WTC11 (cell line): Measurements from ENCODE around the gene MT1M.

Experiments
- FOXJ3 ChIP-seq: sonication (generic); formaldehyde crosslinking; IDR thresholded peaks from 2 replicates; pipeline ENCODE4 v1.9.0; 2021; ENCODE audit warnings: missing genetic modification reagents, mild to moderate bottlenecking, borderline replicate concordance
- TF ChIP-seq, protein P1 (sequence below): fragments of 200-600 bp; IDR thresholded peaks from 2 replicates; pipeline ENCODE4 v1.8.0; 2022; ENCODE audit warnings: antibody characterized with exemption
- TF ChIP-seq, protein P2 (sequence below): sonication (generic); formaldehyde crosslinking; IDR thresholded peaks from 2 replicates; pipeline ENCODE4 v1.8.1; 2022; ENCODE audit warnings: missing genetic modification reagents, borderline replicate concordance
- TF ChIP-seq, protein P3 (sequence below): fragments of 250-450 bp; sonication (Bioruptor Pico); conservative IDR thresholded peaks from 2 replicates; pipeline ENCODE4 v1.9.0; 2021; ENCODE audit warnings: mild to moderate bottlenecking

DNA sequence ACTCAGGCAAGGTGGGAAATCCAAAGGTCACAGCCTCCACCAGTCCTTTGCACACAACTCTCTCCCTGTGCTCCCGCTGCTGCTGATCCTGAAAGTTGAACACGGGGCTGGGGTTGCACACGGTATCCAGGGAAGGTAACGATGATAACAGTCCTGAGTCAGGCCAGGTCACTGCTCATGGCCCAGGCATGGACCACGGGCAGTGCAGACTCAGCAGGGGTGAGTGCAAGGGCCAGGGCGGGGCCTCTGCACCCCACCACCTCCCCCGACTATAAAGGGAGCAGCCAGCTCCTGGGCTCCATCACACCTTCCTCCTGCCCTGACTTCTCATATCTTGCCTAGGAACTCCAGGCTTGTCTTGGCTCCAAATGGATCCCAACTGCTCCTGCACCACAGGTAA lies 19.1 kb downstream of the MT1M start, which contains the start of gene MT1B:
- TF ChIP-seq, protein P1, sequence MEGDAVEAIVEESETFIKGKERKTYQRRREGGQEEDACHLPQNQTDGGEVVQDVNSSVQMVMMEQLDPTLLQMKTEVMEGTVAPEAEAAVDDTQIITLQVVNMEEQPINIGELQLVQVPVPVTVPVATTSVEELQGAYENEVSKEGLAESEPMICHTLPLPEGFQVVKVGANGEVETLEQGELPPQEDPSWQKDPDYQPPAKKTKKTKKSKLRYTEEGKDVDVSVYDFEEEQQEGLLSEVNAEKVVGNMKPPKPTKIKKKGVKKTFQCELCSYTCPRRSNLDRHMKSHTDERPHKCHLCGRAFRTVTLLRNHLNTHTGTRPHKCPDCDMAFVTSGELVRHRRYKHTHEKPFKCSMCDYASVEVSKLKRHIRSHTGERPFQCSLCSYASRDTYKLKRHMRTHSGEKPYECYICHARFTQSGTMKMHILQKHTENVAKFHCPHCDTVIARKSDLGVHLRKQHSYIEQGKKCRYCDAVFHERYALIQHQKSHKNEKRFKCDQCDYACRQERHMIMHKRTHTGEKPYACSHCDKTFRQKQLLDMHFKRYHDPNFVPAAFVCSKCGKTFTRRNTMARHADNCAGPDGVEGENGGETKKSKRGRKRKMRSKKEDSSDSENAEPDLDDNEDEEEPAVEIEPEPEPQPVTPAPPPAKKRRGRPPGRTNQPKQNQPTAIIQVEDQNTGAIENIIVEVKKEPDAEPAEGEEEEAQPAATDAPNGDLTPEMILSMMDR, result no peak
- no peak for TF ChIP-seq FOXJ3 (CRISPR knock-in tag)
- TF ChIP-seq, protein P2, sequence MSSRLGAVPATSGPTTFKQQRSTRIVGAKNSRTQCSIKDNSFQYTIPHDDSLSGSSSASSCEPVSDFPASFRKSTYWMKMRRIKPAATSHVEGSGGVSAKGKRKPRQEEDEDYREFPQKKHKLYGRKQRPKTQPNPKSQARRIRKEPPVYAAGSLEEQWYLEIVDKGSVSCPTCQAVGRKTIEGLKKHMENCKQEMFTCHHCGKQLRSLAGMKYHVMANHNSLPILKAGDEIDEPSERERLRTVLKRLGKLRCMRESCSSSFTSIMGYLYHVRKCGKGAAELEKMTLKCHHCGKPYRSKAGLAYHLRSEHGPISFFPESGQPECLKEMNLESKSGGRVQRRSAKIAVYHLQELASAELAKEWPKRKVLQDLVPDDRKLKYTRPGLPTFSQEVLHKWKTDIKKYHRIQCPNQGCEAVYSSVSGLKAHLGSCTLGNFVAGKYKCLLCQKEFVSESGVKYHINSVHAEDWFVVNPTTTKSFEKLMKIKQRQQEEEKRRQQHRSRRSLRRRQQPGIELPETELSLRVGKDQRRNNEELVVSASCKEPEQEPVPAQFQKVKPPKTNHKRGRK (CRISPR knock-in tag), result no peak
- TF ChIP-seq, protein P3, sequence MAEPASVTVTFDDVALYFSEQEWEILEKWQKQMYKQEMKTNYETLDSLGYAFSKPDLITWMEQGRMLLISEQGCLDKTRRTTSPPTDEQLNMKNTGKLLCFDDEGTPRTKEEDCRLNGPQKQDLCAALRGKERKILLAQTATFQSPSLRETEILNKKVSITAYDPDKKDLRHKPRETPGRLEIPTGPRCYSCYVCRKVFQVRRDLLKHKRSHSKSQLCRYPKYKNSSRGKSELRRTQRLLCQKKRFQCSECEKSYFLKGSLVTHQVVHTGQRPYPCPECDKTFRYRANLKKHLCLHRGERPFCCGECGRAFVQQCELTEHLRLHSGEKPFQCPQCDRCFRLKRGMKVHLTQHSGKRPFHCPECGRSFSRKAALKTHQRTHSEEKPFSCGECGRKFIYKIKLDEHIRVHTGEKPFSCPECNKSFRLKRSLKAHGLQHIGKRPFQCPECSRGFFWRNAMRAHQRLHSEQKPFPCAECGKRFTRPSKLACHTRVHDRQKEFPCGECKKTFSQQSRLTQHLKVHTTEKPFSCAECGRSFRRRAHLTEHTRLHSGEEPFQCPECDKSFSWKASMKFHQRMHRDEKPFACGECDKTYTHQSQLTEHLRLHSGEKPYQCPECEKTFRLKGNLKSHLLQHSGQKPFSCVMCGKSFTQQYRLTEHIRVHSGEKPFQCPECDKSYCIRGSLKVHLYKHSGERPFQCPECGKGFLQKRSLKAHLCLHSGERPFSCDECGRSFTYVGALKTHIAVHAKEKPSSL (CRISPR knock-in tag), result no peak
